ENCODE data around the gene FBXO41. TPM values are rescaled to one million over a fixed set of nuclear protein-coding genes. Genes with fewer than 3 reads are reported as not detected.

The FBXO41 gene
- total and polyA plus RNA-seq, 10 of the 15 experiments (the other 5 are each of a cell fraction or from before 2014, with no cell fraction given): 1.9 to 38.9 (median 11.3) TPM

DNA sequence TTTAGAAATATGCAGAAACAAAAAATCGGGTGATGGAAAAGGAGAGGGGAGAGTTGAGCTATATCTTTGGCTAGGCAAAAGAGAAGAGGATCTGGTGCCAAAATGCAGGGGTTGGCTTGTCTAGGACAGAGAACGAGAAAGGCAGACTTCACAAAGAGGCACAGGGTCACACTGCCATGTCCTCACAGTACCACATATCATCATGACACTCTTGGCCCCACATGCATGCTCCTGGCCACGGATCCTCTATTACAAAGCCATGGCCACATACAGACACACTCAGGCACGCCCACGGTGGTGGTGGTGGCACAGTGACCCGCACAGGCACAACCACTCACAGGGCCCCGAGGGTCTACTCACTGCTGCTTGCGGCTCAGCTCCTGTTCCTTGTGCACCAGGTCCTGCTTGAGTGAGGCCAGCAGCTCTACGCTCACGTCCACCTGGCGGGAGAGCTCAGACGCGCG is 15.9 kb downstream of the FBXO41 start:
- ATAC-seq: no peak; the same call in 2 of the 3 replicates
- ChIA-PET SMC1A (ENCODE audit: uncharacterized antibody, unreplicated experiment) (interaction anchor here (1.0 to 1.4 kb wide), 2 partner anchors 18 to 22 kb away, joined by 3 to 4 read pairs; no protein-coding TSS in a partner anchor), POLR2A (interaction anchor here (1.0 kb wide), 1 partner anchor 24 kb away, joined by 3 read pairs; no protein-coding TSS in a partner anchor), RAD21 (ENCODE audit: unreplicated experiment) (no interaction called here), CTCF (interaction anchor here (0.8 to 1.1 kb wide), 3 partner anchors 9 to 56 kb away, joined by 3 read pairs; no protein-coding TSS in a partner anchor)
- intact Hi-C loops (cut with micrococcal nuclease; ENCODE audit: unreplicated experiment): no loop called here
- no peak overlapping the region for H2AFZ ChIP-seq (ENCODE audit: control insufficient read depth, low read depth, low read length)
- no peak for FAIRE-seq
- H3K9me3 ChIP-seq (replicated peaks; ENCODE audit: control insufficient read depth, insufficient read depth, low read length): no peaks in the 10 kb centered on the region
- BruUV-seq (replicated peaks): no TSS peak
- no peak overlapping the region for H3K4me3 ChIP-seq
- in situ Hi-C loops (cut with MboI): no loop called here
- no peak overlapping the region for H3K9ac ChIP-seq (ENCODE audit: control insufficient read depth, insufficient read depth, low read length)
- 98% methylated on average over 14 of the region's 14 CpGs for WGBS (ENCODE audit: insufficient coverage, insufficient replicate concordance, low lambda C conversion rate, missing lambda C conversion rate)
- no peak for TF ChIP-seq PAX5 (IDR thresholded peaks at IDR 0.05; ENCODE audit: borderline replicate concordance, low read depth, low read length)
- TF ChIP-seq, protein P1, sequence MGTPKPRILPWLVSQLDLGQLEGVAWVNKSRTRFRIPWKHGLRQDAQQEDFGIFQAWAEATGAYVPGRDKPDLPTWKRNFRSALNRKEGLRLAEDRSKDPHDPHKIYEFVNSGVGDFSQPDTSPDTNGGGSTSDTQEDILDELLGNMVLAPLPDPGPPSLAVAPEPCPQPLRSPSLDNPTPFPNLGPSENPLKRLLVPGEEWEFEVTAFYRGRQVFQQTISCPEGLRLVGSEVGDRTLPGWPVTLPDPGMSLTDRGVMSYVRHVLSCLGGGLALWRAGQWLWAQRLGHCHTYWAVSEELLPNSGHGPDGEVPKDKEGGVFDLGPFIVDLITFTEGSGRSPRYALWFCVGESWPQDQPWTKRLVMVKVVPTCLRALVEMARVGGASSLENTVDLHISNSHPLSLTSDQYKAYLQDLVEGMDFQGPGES (IDR thresholded peaks at IDR 0.05): no peak
- TF ChIP-seq SP1 (IDR thresholded peaks at IDR 0.05; ENCODE audit: low read depth, low read length): no peak
- no peak for TF ChIP-seq IKZF2 (IDR thresholded peaks at IDR 0.05)
- TF ChIP-seq POLR2AphosphoS2 (IDR thresholded peaks at IDR 0.05; ENCODE audit: low read depth, low read length): 0 out of 2 replicates have a peak, but pooled peaks have one; percentile 8
- TF ChIP-seq DPF2 (IDR thresholded peaks at IDR 0.05): no peak
- TF ChIP-seq STAT3 (IDR thresholded peaks at IDR 0.05; ENCODE audit: low read depth, low read length): no peak
- peak; percentile 9; the same call in 1 of the 2 replicates for TF ChIP-seq POLR2A (IDR thresholded peaks at IDR 0.05; ENCODE audit: low read depth, low read length)
- TF ChIP-seq ESRRA (IDR thresholded peaks at IDR 0.05; ENCODE audit: low read length): no peak
- no peaks in the 10 kb centered on the region; the same call in 1 of the 2 replicates for H4K20me1 ChIP-seq (ENCODE audit: control insufficient read depth, insufficient read depth)
- no peaks in the 10 kb centered on the region; the same call in 1 of the 2 replicates for H3K79me2 ChIP-seq (ENCODE audit: control insufficient read depth, insufficient read depth, low read length)
- no peak overlapping the region for H3K27ac ChIP-seq (ENCODE audit: control insufficient read depth, insufficient read depth)
- no peaks in the 10 kb centered on the region for H3K27me3 ChIP-seq (replicated peaks in 1 of 2; ENCODE audit: control insufficient read depth in 2 of 2, insufficient read depth in 2 of 2, low read length in 1 of 2)
- DNase-seq (ENCODE audit: low read depth, low spot score): no peak
- H3K36me3 ChIP-seq (ENCODE audit: control insufficient read depth in 2 of 2, insufficient read depth in 2 of 2, low read length in 1 of 2): peaks cover 11% of the 10 kb centered on the region in 2 experiments; a peak in 3 of 4 replicates
- no peaks in the 10 kb centered on the region for H3K4me1 ChIP-seq (ENCODE audit: control insufficient read depth, insufficient read depth, low read length)
- H3K4me2 ChIP-seq (ENCODE audit: control insufficient read depth, insufficient read depth): no peak overlapping the region

Measured in GM12878 (cell line).